GM12801 (cell line): ENCODE measurements around the gene SLFN13.

Source experiments
- CTCF ChIP-seq: IDR thresholded peaks from one replicate; pipeline ENCODE4 v1.5.1; 2011; ENCODE audit warnings: control low read depth; ENCODE audit not compliant: insufficient read length; ENCODE audit errors: extremely low read depth

SLFN13 gene

GRCh38 chr17:35486920-35487732 lies 38.6 kb upstream of the SLFN13 start:
- TF ChIP-seq CTCF = no peak

GRCh38 chr17:35479271-35479670 lies 30.7 kb upstream of the SLFN13 start:
- TF ChIP-seq CTCF = no peak

DNA sequence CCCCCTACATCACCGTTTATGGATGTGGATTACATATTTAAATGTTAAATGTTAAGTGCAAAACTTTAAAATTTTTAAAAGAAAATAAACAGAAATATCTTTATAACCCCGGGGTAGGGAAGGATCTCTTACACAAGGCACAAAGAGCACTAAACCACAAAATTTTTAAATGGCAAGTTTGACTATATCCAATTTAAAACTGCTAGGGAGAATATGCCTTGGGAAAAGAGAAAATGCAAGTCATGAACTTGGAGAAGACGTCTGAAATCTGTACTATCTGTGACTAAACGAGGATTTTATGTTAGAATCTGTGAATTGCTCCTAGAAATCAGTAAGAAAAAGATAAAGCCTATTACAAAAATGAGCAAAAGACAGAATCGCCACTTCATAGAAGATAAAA lies 28.7 kb upstream of the SLFN13 start:
- no peak for TF ChIP-seq CTCF

GRCh38 chr17:35476283-35476820 lies 27.8 kb upstream of the SLFN13 start:
- TF ChIP-seq CTCF = no peak

GRCh38 chr17:35468475-35468874 lies 19.9 kb upstream of the SLFN13 start:
- TF ChIP-seq CTCF = no peak

- TF ChIP-seq CTCF = no peak
These were observed 19.3 kb upstream of the SLFN13 start for GRCh38 chr17:35467824-35468223.

GRCh38 chr17:35460354-35460851 lies 11.8 kb upstream of the SLFN13 start:
- no peak for TF ChIP-seq CTCF
